GM12878 (cell line): ENCODE data around the gene POU6F2. TPM values are rescaled to one million over a fixed set of nuclear protein-coding genes. Genes with fewer than 3 reads are reported as not detected.

Source experiments
- ATAC-seq: fragments of 200-7000 bp; cut with Tn5 transposase; 3 replicates; pipeline ENCODE4 v1.9.1; 2020; ENCODE audit warnings: mild to moderate bottlenecking, moderate library complexity
- BruUV-seq: library from RNA; stranded (reverse); fragments of 400-500 nt; replicated peaks from 2 replicates; lab custom pipeline; 2021; lab: Mats Ljungman, UMichigan
- CTCF ChIA-PET: fragments of 300-600 bp; sonication (Branson Sonifier 250); formaldehyde crosslinking; extraction: SDS; loops from one replicate; lab custom pipeline; 2021; ENCODE audit warnings: inconsistent platforms; lab: Yijun Ruan, JAX
- POLR2A ChIA-PET: fragments of 350-600 bp; formaldehyde crosslinking; extraction: SDS; loops from one replicate; lab custom pipeline; 2021; ENCODE audit warnings: inconsistent platforms; lab: Charles Lee
- RAD21 ChIA-PET: fragments of 300-600 bp; sonication (Branson Sonifier 250); formaldehyde crosslinking; loops from one replicate; lab custom pipeline; 2023; ENCODE audit warnings: antibody characterized with exemption; ENCODE audit not compliant: unreplicated experiment; lab: Charles Lee
- SMC1A ChIA-PET: fragments of 300-600 bp; sonication (Branson Sonifier 250); formaldehyde crosslinking; loops from one replicate; lab custom pipeline; 2023; ENCODE audit not compliant: unreplicated experiment, uncharacterized antibody; lab: Charles Lee
- DNase-seq: peaks from one replicate; pipeline ENCODE4 v3.0.0-alpha.2; 2011; ENCODE audit warnings: low read depth, low spot score
- FAIRE-seq: peaks from 3 replicates; lab custom pipeline; 2011; peaks lifted over from hg19 to GRCh38; lab: Jason Lieb, UNC
- H2AFZ ChIP-seq: 2 replicates; pipeline ENCODE4 v1.6.0; 2011; ENCODE audit warnings: low read depth, low read length, control low read depth; ENCODE audit not compliant: control insufficient read depth
- H3K27ac ChIP-seq: 2 replicates; pipeline ENCODE4 v1.5.1; 2011; ENCODE audit warnings: control low read depth; ENCODE audit not compliant: control insufficient read depth, insufficient read depth
- H3K27me3 ChIP-seq, 2 experiments: replicated peaks in 1 of 2; 2 replicates each; pipeline versions ENCODE4 v1.6.0 to v1.6.1; 2011; ENCODE audit warnings: low read length in 1 of 2; ENCODE audit not compliant: control insufficient read depth in 2 of 2, insufficient read depth in 2 of 2
- H3K36me3 ChIP-seq, 2 experiments: 2 replicates each; pipeline ENCODE4 v1.5.1; 2011; ENCODE audit warnings: low read length in 1 of 2; ENCODE audit not compliant: control insufficient read depth in 2 of 2, insufficient read depth in 2 of 2
- H3K4me1 ChIP-seq: 2 replicates; pipeline ENCODE4 v1.6.1; 2011; ENCODE audit warnings: mild to moderate bottlenecking, low read length, moderate library complexity, mixed read lengths; ENCODE audit not compliant: control insufficient read depth, insufficient read depth
- H3K4me2 ChIP-seq: 2 replicates; pipeline ENCODE4 v1.6.0; 2011; ENCODE audit warnings: control low read depth; ENCODE audit not compliant: control insufficient read depth, insufficient read depth
- H3K4me3 ChIP-seq: fragments of 200-600 bp; sonication (generic); 2 replicates; pipeline ENCODE4 v1.5.1; 2016
- H3K79me2 ChIP-seq: 2 replicates; pipeline ENCODE4 v1.6.0; 2011; ENCODE audit warnings: low read length; ENCODE audit not compliant: control insufficient read depth, insufficient read depth
- H3K9ac ChIP-seq: 2 replicates; pipeline ENCODE4 v1.8.0; 2011; ENCODE audit warnings: low read length, control low read depth, mixed read lengths; ENCODE audit not compliant: control insufficient read depth, insufficient read depth
- H3K9me3 ChIP-seq: replicated peaks from 3 replicates; pipeline ENCODE4 v1.5.1; 2011; ENCODE audit warnings: mild to moderate bottlenecking, low read length; ENCODE audit not compliant: control insufficient read depth, insufficient read depth
- H4K20me1 ChIP-seq: 2 replicates; pipeline ENCODE4 v1.6.0; 2011; ENCODE audit not compliant: control insufficient read depth, insufficient read depth
- BCL11A ChIP-seq: IDR thresholded peaks from 2 replicates; pipeline ENCODE4 v1.6.1; 2011; ENCODE audit warnings: low read depth, low read length
- FOXM1 ChIP-seq: IDR thresholded peaks from 2 replicates; pipeline ENCODE4 v1.6.1; 2012; ENCODE audit warnings: low read depth, mild to moderate bottlenecking, inconsistent platforms, low read length, moderate library complexity
- IKZF1 ChIP-seq: fragments of 450-650 bp; conservative IDR thresholded peaks from 2 replicates; pipeline ENCODE4 v1.6.1; 2017; ENCODE audit warnings: antibody characterized with exemption, mild to moderate bottlenecking
- MTA3 ChIP-seq: IDR thresholded peaks from 2 replicates; pipeline ENCODE4 v1.6.1; 2012; ENCODE audit warnings: low read length, inconsistent platforms, borderline replicate concordance
- MXI1 ChIP-seq: fragments of 150-350 bp; IDR thresholded peaks from 2 replicates; pipeline ENCODE4 v1.6.1; 2011; ENCODE audit warnings: low read depth, mild to moderate bottlenecking, inconsistent platforms, low read length, improper control_type of control experiment
- MYC ChIP-seq: IDR thresholded peaks from 2 replicates; pipeline ENCODE4 v1.6.1; 2011; ENCODE audit warnings: mild to moderate bottlenecking, low read length, moderate library complexity, inconsistent platforms; ENCODE audit not compliant: insufficient read depth, insufficient replicate concordance, insufficient read length, severe bottlenecking
- NKRF ChIP-seq: fragments of 450-650 bp; conservative IDR thresholded peaks from 2 replicates; pipeline ENCODE4 v1.6.1; 2017; ENCODE audit warnings: mild to moderate bottlenecking, moderate library complexity
- POLR2AphosphoS5 ChIP-seq: IDR thresholded peaks from 2 replicates; pipeline ENCODE4 v1.6.1; 2011; ENCODE audit warnings: mild to moderate bottlenecking, low read length, inconsistent platforms
- PRDM15 ChIP-seq: fragments of 450-650 bp; formaldehyde crosslinking; IDR thresholded peaks from 2 replicates; pipeline ENCODE4 v1.4.0; 2020; ENCODE audit warnings: mild to moderate bottlenecking, moderate library complexity
- SREBF2 ChIP-seq: IDR thresholded peaks from 2 replicates; pipeline ENCODE4 v1.6.1; 2012; ENCODE audit warnings: mild to moderate bottlenecking, low read length
- STAT1 ChIP-seq: fragments of 450-650 bp; conservative IDR thresholded peaks from 2 replicates; pipeline ENCODE4 v1.6.1; 2014; ENCODE audit warnings: antibody characterized with exemption, mild to moderate bottlenecking
- SUZ12 ChIP-seq: fragments of 200-600 bp; sonication (generic); IDR thresholded peaks from one replicate; pipeline ENCODE4 v1.6.1; 2018; ENCODE audit warnings: antibody characterized with exemption, mild to moderate bottlenecking; ENCODE audit not compliant: unreplicated experiment
- USF1 ChIP-seq: IDR thresholded peaks from 2 replicates; pipeline ENCODE4 v1.6.1; 2011; ENCODE audit warnings: borderline replicate concordance, low read depth, mild to moderate bottlenecking, moderate library complexity, mixed read lengths, low read length; ENCODE audit not compliant: insufficient read depth; ENCODE audit errors: extremely low read length
- YBX1 ChIP-seq: fragments of 450-650 bp; IDR thresholded peaks from 2 replicates; pipeline ENCODE4 v1.6.1; 2016; ENCODE audit warnings: antibody characterized with exemption
- YY1 ChIP-seq: IDR thresholded peaks from 2 replicates; pipeline ENCODE4 v1.6.1; 2011; ENCODE audit warnings: low read depth, mild to moderate bottlenecking, low read length
- ZNF274 ChIP-seq: IDR thresholded peaks from one replicate; pipeline ENCODE4 v1.8.0; 2011; ENCODE audit not compliant: insufficient read length, insufficient read depth
- WGBS: methylation state at CpG from one replicate; pipeline ENCODE4 v1.1.6; 2016; ENCODE audit warnings: low lambda C conversion rate; ENCODE audit not compliant: insufficient replicate concordance, insufficient coverage; ENCODE audit errors: missing lambda C conversion rate; 5-methylcytosine and 5-hydroxymethylcytosine counted together
- in situ Hi-C: fragments of 300-500 bp; cut with MboI; formaldehyde crosslinking; loops from 9 replicates; pipeline ENCODE4 v1.14.3; 2018; ENCODE audit warnings: mixed read lengths
- intact Hi-C: fragments of 100-400 bp; cut with micrococcal nuclease; formaldehyde crosslinking; loops from one replicate; pipeline ENCODE4 v1.14.2; 2022; ENCODE audit not compliant: unreplicated experiment
- polyA plus RNA-seq, 11 experiments: library from polyadenylated mRNA; depleted of rRNA in 4 of 11; unstranded in 6 of 11; stranded (reverse) in 5 of 11; fragments of >200 nt; fragmentation: Nextera tagmentation in 4 of 11; fragmentation: Illumina TruSeq in 1 of 11; extraction: Ambion mirVana in 4 of 11; extraction: Trizol in 1 of 11; gene quantifications; 1 replicate in 1 of 11; 2 replicates in 10 of 11; pipeline versions ENCODE4 v1.2.1 to v1.2.3, GENCODE V29; 2011 to 2016; ENCODE audit warnings: inconsistent platforms in 2 of 11, missing spikeins in 2 of 11, low read depth in 1 of 11
- total RNA-seq, 4 experiments: library from RNA; depleted of rRNA in 3 of 4; stranded (reverse); fragments of >200 nt in 3 of 4; fragmentation: Illumina TruSeq in 1 of 4; extraction: Trizol in 1 of 4; gene quantifications; 2 replicates each; pipeline versions ENCODE4 v1.2.1 to v1.2.3, GENCODE V29; 2013 to 2021

POU6F2 gene
- total and polyA plus RNA-seq, 10 of the 15 experiments (the other 5 are each of a cell fraction or from before 2014, with no cell fraction given), result 0.10 TPM; not detected in 9

GRCh38 chr7:39183796-39184195, 206.1 kb downstream of the POU6F2 start:
- no TSS peak for BruUV-seq
- Histone ChIP-seq H4K20me1 (no peaks in the 10 kb centered on the region), H3K4me3 (no peak overlapping the region), H3K27ac (no peak overlapping the region), H3K4me2 (no peak overlapping the region), H3K27me3 (no peaks in the 10 kb centered on the region), H3K4me1 (no peaks in the 10 kb centered on the region), H3K9me3 (no peaks in the 10 kb centered on the region), H3K9ac (no peak overlapping the region), H3K79me2 (no peaks in the 10 kb centered on the region), H2AFZ (no peak overlapping the region), H3K36me3 (no peaks in the 10 kb centered on the region; a peak in 1 of 4 replicates)
- ChIA-PET SMC1A (interaction anchor here (1.0 kb wide), 1 partner anchor 11 kb away, joined by 6 read pairs; no protein-coding TSS in a partner anchor), RAD21 (no interaction called here), POLR2A (no interaction called here), CTCF (no interaction called here)
- no peak for ATAC-seq
- WGBS, result 73% methylated on average over 2 of the region's 2 CpGs
- intact Hi-C loops (no loop called here), in situ Hi-C loops (no loop called here)
- DNase-seq, result no peak
- no peak for FAIRE-seq
- TF ChIP-seq ZNF274 (no peak), YY1 (no peak), MXI1 (no peak), MYC (no peak), NKRF (no peak), YBX1 (no peak), SREBF2 (no peak), IKZF1 (no peak), SUZ12 (no peak), POLR2AphosphoS5 (no peak), FOXM1 (no peak), USF1 (no peak), MTA3 (no peak), PRDM15 (CRISPR knock-in tag) (no peak), BCL11A (no peak), STAT1 (no peak)
